Aorta (tissue), 5 donors: ENCODE measurements around the gene DGKE. TPM values are rescaled to one million over a fixed set of nuclear protein-coding genes. Genes with fewer than 3 reads are reported as not detected.

ENCODE experiments used
- ATAC-seq: fragments of 200-7000 bp; cut with Tn5 transposase; one replicate; pipeline ENCODE4 v1.9.1; 2022; ENCODE audit warnings: moderate library complexity; ENCODE audit not compliant: low FRiP score
- DNase-seq, 2 donors: peaks; one replicate each; pipeline ENCODE4 v3.0.0-alpha.2; 2020
- H3K27ac ChIP-seq, 2 donors: one replicate each; pipeline ENCODE4 v1.5.1; 2013; ENCODE audit warnings: low read length in 2 of 2, mild to moderate bottlenecking in 2 of 2, moderate library complexity in 2 of 2, control low read depth in 1 of 2, inconsistent platforms in 1 of 2, low read depth in 1 of 2
- H3K27me3 ChIP-seq, 2 donors: one replicate each; pipeline ENCODE4 v1.6.1; 2013; ENCODE audit warnings: control low read depth in 1 of 2, low read length in 1 of 2, mild to moderate bottlenecking in 1 of 2, moderate library complexity in 1 of 2; ENCODE audit not compliant: insufficient read depth in 2 of 2, control insufficient read depth in 1 of 2
- H3K36me3 ChIP-seq, 2 donors: one replicate each; pipeline ENCODE4 v1.6.1; 2013; ENCODE audit warnings: control low read depth in 1 of 2, low read length in 1 of 2, mild to moderate bottlenecking in 1 of 2; ENCODE audit not compliant: insufficient read depth in 2 of 2, control insufficient read depth in 1 of 2
- H3K4me1 ChIP-seq, 2 donors: one replicate each; pipeline ENCODE4 v1.6.1; 2013; ENCODE audit warnings: low read length in 2 of 2, control low read depth in 1 of 2, mild to moderate bottlenecking in 1 of 2, moderate library complexity in 1 of 2; ENCODE audit not compliant: insufficient read depth in 2 of 2, control insufficient read depth in 1 of 2
- H3K4me3 ChIP-seq, 2 donors: one replicate each; pipeline ENCODE4 v1.5.1; 2013; ENCODE audit warnings: low read length in 2 of 2, control low read depth in 1 of 2, mild to moderate bottlenecking in 1 of 2
- H3K9me3 ChIP-seq: one replicate; pipeline ENCODE4 v1.6.1; 2013; ENCODE audit warnings: mild to moderate bottlenecking, low read length; ENCODE audit not compliant: control insufficient read depth
- WGBS, 2 donors: extraction: QIAGEN DNeasy Blood & Tissue Kit; methylation state at CpG; one replicate each; pipeline ENCODE4 v1.1.7; 2013; 5-methylcytosine and 5-hydroxymethylcytosine counted together
- intact Hi-C, 2 donors: fragments of 100-400 bp; cut with DNase I; formaldehyde crosslinking; loops; one replicate each; pipeline versions ENCODE4 v1.14.2 to v1.15.0; 2022
- polyA plus RNA-seq, 2 donors: library from polyadenylated mRNA; stranded (reverse); fragments of 200-250 nt; gene quantifications; one replicate each; pipeline ENCODE4 v1.2.3, GENCODE V29; 2013
- total RNA-seq, 2 donors: library from RNA; stranded (reverse); fragmentation: NEBNext Ultra II Directional; extraction: Animal tissue kit (Norgen Biotek cat#: 25700); gene quantifications; one replicate each; pipeline ENCODE4 v1.2.1, GENCODE V29; 2021
- donor health status: healthy with polysubstance abuse.
- donor health status: Bipolar disorder and iron deficiency.
- donor health status: DM: no; HTN: no; CAD: no.
- donor health status: DM: no; HTN: no; CAD: no.
- donor health status: DM: yes; HTN: yes; CAD: no.

The DGKE gene
- total and polyA plus RNA-seq, 4 donors: 0.88 to 17.1 (median 6.7) TPM

DNA sequence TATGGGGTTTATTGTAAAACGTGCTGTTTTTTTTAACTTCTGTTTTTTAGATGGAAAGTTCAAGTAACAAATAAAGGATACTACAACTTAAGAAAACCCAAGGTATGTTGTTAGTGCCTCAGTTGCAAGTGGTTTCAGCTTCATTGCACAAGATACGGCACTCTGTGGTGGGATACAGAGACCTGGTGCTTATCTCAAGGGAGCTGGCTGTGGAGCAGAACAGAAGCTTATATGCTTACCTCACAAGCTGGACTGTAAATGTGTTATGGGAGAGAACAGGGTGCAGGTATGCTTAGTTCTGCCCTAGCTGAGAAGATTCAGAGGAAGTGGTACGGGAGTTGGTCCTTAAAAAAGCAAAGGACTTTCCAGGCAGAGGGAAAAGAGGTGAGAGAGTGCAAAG is 15.2 kb downstream of the DGKE start:
- DNase-seq (no peak), ATAC-seq (no peak)
- intact Hi-C loops: no loop called here
- peaks cover 0 to 2% of the 10 kb centered on the region in 2 donors for H3K36me3 ChIP-seq
- no peaks in the 10 kb centered on the region for H3K4me1 ChIP-seq
- no peaks in the 10 kb centered on the region for H3K9me3 ChIP-seq
- H3K27ac ChIP-seq: no peak overlapping the region
- H3K4me3 ChIP-seq: no peak overlapping the region
- H3K27me3 ChIP-seq: no peaks in the 10 kb centered on the region
- WGBS, 2 donors: 68 to 71% methylated on average over 3 of the region's 3 CpGs

GRCh38 chr17:56850591-56850990 is 16.6 kb downstream of the DGKE start:
- 95 to 98% methylated on average over 2 of the region's 2 CpGs for WGBS, 2 donors
- ATAC-seq: no peak
- no peaks in the 10 kb centered on the region for H3K4me1 ChIP-seq
- no peaks in the 10 kb centered on the region for H3K9me3 ChIP-seq
- H3K4me3 ChIP-seq: no peak overlapping the region
- no peaks in the 10 kb centered on the region for H3K27me3 ChIP-seq
- no peak overlapping the region for H3K27ac ChIP-seq
- DNase-seq: no peak
- intact Hi-C loops: no loop called here
- H3K36me3 ChIP-seq: peaks cover 0 to 2% of the 10 kb centered on the region in 2 donors

DNA sequence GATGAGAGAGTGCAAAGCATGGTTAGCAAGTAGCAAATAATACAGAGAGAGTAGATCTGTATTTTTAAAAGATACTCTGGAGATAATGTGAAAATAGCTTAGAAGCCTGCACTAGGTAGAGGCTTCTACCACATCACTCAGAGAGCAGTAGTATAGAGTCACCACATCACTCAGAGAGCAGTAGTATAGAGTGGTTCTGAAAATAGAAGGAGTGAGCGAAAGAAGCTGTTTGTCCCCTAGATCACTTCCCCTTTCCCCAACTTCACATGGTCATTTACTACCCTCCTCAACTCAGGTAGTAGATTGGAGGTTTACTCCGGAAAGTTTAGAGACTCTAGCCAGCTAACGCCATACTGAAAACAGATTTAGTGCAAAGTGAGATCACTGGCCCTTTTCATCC is 17.1 kb downstream of the DGKE start:
- H3K27me3 ChIP-seq: no peaks in the 10 kb centered on the region
- ATAC-seq: no peak
- H3K4me3 ChIP-seq: no peak overlapping the region
- H3K36me3 ChIP-seq: peaks cover 0 to 2% of the 10 kb centered on the region in 2 donors
- H3K9me3 ChIP-seq: no peaks in the 10 kb centered on the region
- H3K4me1 ChIP-seq: no peaks in the 10 kb centered on the region
- no peak overlapping the region for H3K27ac ChIP-seq
- intact Hi-C loops: no loop called here
- WGBS, 2 donors: 77 to 80% methylated on average over 3 of the region's 3 CpGs
- DNase-seq: no peak

DNA sequence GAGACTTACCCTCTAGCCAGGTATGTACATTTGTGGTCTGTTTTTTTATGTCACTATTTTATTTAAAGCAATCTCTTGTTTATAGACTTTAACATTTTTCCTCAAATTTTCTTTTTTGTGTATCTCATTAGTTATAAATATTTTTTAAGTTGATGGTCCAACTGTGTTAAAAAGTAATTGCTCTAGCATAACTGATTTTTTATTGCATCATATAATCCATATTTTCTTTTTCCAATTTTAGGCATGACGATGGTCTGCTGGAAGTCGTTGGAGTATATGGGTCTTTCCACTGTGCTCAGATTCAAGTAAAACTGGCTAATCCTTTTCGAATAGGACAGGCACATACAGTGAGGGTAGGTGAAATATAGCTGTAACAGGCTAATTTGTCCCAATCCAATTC is 27.9 kb downstream of the DGKE start:
- ATAC-seq (no peak), DNase-seq (no peak)
- Histone ChIP-seq H3K27me3 (no peaks in the 10 kb centered on the region), H3K9me3 (no peaks in the 10 kb centered on the region), H3K36me3 (peaks cover 0 to 3% of the 10 kb centered on the region in 2 donors), H3K4me3 (no peak overlapping the region), H3K4me1 (no peaks in the 10 kb centered on the region), H3K27ac (no peak overlapping the region)
- intact Hi-C loops: no loop called here
- 91 to 92% methylated on average over 3 of the region's 3 CpGs for WGBS, 2 donors

DNA sequence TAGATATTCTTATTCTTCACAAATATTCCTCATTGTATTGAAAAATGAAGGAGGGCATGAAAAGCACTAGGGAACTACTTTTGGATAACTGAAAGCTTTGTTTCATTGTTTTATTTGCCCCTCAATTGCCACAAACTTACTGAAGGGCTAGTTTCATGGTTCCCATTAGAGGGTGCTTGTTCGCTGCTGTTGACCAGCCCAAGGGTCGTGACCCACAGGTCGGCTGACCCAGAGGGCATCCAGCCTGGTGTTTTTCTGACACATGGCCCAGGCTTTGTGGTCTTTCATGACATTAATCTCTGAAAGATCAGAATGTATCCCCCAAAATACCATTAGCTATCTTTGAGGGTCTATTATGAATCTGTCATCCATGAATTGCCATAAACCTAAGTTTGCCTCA is 30.0 kb downstream of the DGKE start:
- Histone ChIP-seq H3K4me1 (no peaks in the 10 kb centered on the region), H3K4me3 (no peak overlapping the region), H3K36me3 (peaks cover 0 to 3% of the 10 kb centered on the region in 2 donors), H3K9me3 (no peaks in the 10 kb centered on the region), H3K27me3 (no peaks in the 10 kb centered on the region), H3K27ac (no peak overlapping the region)
- no peak for DNase-seq
- no peak for ATAC-seq
- WGBS, 2 donors: 66 to 75% methylated on average over 3 of the region's 3 CpGs
- intact Hi-C loops: no loop called here

DNA sequence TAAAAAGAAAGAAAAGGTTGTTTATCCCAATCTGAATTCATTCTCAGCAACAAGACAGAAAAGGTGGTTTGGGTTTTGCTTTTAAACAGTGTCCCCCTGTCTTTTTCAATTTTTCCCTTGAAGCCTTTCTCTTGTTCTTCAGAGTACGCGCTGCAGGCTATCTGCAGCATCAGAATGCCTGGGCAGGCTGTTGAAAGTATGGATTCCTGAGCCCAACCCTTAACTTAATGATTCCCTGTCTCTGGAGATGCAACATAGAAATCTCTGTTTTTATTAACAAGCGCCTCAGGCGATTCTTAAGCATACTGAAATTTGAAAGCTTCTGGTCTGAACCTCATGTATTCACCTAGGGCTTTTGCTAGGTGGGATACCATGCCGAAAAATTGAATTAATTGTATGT is 32.1 kb downstream of the DGKE start:
- WGBS, 2 donors: 91 to 92% methylated on average over 5 of the region's 5 CpGs

DNA sequence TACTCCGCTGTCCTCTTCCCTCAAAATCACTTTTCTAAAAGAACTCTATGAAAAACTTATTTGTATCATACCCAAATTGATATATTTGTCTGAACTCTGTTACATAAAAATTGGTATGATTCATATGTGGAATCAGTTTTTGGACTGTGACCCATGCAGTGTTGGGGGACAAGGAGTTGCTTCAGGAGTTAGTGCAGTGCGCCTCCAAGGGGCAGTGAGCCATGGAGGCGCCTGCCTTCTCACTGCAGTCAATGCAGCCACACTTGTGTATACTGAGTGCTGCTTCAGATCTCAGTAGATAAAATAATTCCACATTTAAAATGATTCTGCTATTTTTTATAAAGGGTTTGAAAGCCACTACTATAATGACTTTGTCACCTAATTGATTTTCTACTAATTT is 32.5 kb downstream of the DGKE start:
- no peak for ATAC-seq
- WGBS, 2 donors: 47 to 59% methylated on average over 3 of the region's 3 CpGs

More for the DNA sequence above, 32.1 kb downstream of the DGKE start:
- H3K4me3 ChIP-seq: no peak overlapping the region
- H3K9me3 ChIP-seq: no peaks in the 10 kb centered on the region
- no peak overlapping the region for H3K27ac ChIP-seq
- peaks cover 0 to 3% of the 10 kb centered on the region in 2 donors for H3K36me3 ChIP-seq
- DNase-seq: no peak
- no peaks in the 10 kb centered on the region for H3K27me3 ChIP-seq
- no peaks in the 10 kb centered on the region for H3K4me1 ChIP-seq
- no peak for ATAC-seq
- intact Hi-C loops: no loop called here

GRCh38 chr17:56867948-56868376 is 34.0 kb downstream of the DGKE start:
- Histone ChIP-seq H3K9me3 (no peaks in the 10 kb centered on the region), H3K4me3 (no peak overlapping the region), H3K36me3 (no peaks in the 10 kb centered on the region), H3K27ac (no peak overlapping the region), H3K4me1 (no peaks in the 10 kb centered on the region), H3K27me3 (no peaks in the 10 kb centered on the region)
- WGBS, 2 donors: 17 to 30% methylated on average over 2 of the region's 2 CpGs
- intact Hi-C loops: no loop called here
- DNase-seq (no peak), ATAC-seq (no peak)

More for the DNA sequence above, 32.5 kb downstream of the DGKE start:
- no peaks in the 10 kb centered on the region for H3K4me1 ChIP-seq
- H3K4me3 ChIP-seq: no peak overlapping the region
- DNase-seq: no peak
- intact Hi-C loops: no loop called here
- H3K36me3 ChIP-seq: peaks cover 0 to 3% of the 10 kb centered on the region in 2 donors
- H3K9me3 ChIP-seq: no peaks in the 10 kb centered on the region
- H3K27ac ChIP-seq: no peak overlapping the region
- H3K27me3 ChIP-seq: no peaks in the 10 kb centered on the region

DNA sequence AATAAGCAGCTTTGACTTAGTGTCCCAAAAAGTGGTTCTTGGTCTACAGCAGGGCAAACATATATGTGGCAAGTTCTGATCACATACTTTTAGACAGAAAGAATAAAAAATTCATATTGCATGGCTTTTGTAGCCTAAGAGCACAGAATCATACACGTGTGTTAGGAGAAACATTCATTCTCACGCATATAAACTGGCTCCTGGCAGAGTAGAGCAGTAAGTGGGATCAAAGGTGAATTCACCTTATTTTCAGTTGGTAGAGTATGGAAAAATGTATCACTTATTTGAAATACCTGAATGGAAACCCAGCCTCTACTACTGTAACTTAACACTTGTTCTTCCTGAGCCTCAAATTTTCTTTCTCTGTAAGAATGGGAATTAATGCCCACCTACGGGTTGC is 34.8 kb downstream of the DGKE start:
- DNase-seq (no peak), ATAC-seq (no peak)
- intact Hi-C loops: no loop called here
- Histone ChIP-seq H3K36me3 (no peaks in the 10 kb centered on the region), H3K4me1 (no peaks in the 10 kb centered on the region), H3K27ac (no peak overlapping the region), H3K9me3 (no peaks in the 10 kb centered on the region), H3K27me3 (no peaks in the 10 kb centered on the region), H3K4me3 (no peak overlapping the region)
- 89 to 91% methylated on average over 3 of the region's 3 CpGs for WGBS, 2 donors
